ENCODE data around the gene TBC1D25.

TBC1D25 gene

GRCh38 chrX:48558271-48558670, 18.8 kb downstream of the TBC1D25 start:
- no peak for DNase-seq (ENCODE audit: low read depth in 4 of 4, low spot score in 1 of 4)

- DNase-seq (ENCODE audit: low read depth in 4 of 4, low spot score in 1 of 4) = no peak
These were observed 20.1 kb downstream of the TBC1D25 start for GRCh38 chrX:48559636-48560035.

- DNase-seq (ENCODE audit: low read depth in 4 of 4, low spot score in 1 of 4) = no peak
These were observed 20.5 kb downstream of the TBC1D25 start for GRCh38 chrX:48560056-48560455.

GRCh38 chrX:48560681-48561080, 21.2 kb downstream of the TBC1D25 start:
- no peak for DNase-seq (ENCODE audit: low read depth in 4 of 4, low spot score in 1 of 4)

- no peak for DNase-seq (ENCODE audit: low read depth in 4 of 4, low spot score in 1 of 4)
These were observed 30.4 kb downstream of the TBC1D25 start for GRCh38 chrX:48569958-48570357.

- no peak for DNase-seq (ENCODE audit: low read depth in 4 of 4, low spot score in 1 of 4)
These were observed 34.3 kb downstream of the TBC1D25 start for GRCh38 chrX:48573690-48574269.

GRCh38 chrX:48574270-48575266, 35.1 kb downstream of the TBC1D25 start, which contains the start of gene RBM3:
TSS of gene RBM3 (plus strand) at chrX:48574484. CDS start at chrX:48575181, 697 bp downstream.
- DNase-seq (ENCODE audit: low read depth in 4 of 4, low spot score in 1 of 4) = peak; percentile 65 to 84 (median 76)

- DNase-seq (ENCODE audit: low read depth in 4 of 4, low spot score in 1 of 4) = no peak
These were observed 36.1 kb downstream of the TBC1D25 start for GRCh38 chrX:48575642-48576041.

- DNase-seq (ENCODE audit: low read depth in 4 of 4, low spot score in 1 of 4) = no peak
These were observed 36.6 kb downstream of the TBC1D25 start for GRCh38 chrX:48576108-48576507.

- no peak for DNase-seq (ENCODE audit: low read depth in 4 of 4, low spot score in 1 of 4)
These were observed 39.2 kb downstream of the TBC1D25 start for GRCh38 chrX:48578661-48579128.

GRCh38 chrX:48579259-48579658, 39.7 kb downstream of the TBC1D25 start:
- DNase-seq (ENCODE audit: low read depth in 4 of 4, low spot score in 1 of 4) = no peak

GRCh38 chrX:48580662-48581061, 41.1 kb downstream of the TBC1D25 start:
- no peak for DNase-seq (ENCODE audit: low read depth in 4 of 4, low spot score in 1 of 4)

- DNase-seq (ENCODE audit: low read depth in 4 of 4, low spot score in 1 of 4) = no peak
These were observed 45.2 kb downstream of the TBC1D25 start for GRCh38 chrX:48584698-48585097.

GRCh38 chrX:48589482-48590162, 50.1 kb downstream of the TBC1D25 start:
- DNase-seq (ENCODE audit: low read depth in 4 of 4, low spot score in 1 of 4) = no peak

- DNase-seq (ENCODE audit: low read depth in 4 of 4, low spot score in 1 of 4) = no peak
These were observed 50.9 kb downstream of the TBC1D25 start for GRCh38 chrX:48590203-48591103.

- no peak for DNase-seq (ENCODE audit: low read depth in 4 of 4, low spot score in 1 of 4)
These were observed 51.8 kb downstream of the TBC1D25 start for GRCh38 chrX:48591255-48591791.

- no peak for DNase-seq (ENCODE audit: low read depth in 4 of 4, low spot score in 1 of 4)
These were observed 53.5 kb downstream of the TBC1D25 start for GRCh38 chrX:48592971-48593370.

GRCh38 chrX:48595929-48596328, 56.4 kb downstream of the TBC1D25 start:
- no peak for DNase-seq (ENCODE audit: low read depth in 4 of 4, low spot score in 1 of 4)

- peak; percentile 63 to 83 (median 76) for DNase-seq (ENCODE audit: low read depth in 4 of 4, low spot score in 1 of 4)
These were observed 58.1 kb downstream of the TBC1D25 start, which contains the start of gene WDR13 for GRCh38 chrX:48597353-48598264. TSS of gene WDR13 (plus strand) at chrX:48597492. CDS start at chrX:48597997, 505 bp downstream.
